Neuronal stem cell (in vitro differentiated cells): Measurements from ENCODE around the gene MAPT.

Experiments
- DNase-seq: peaks from one replicate; pipeline ENCODE4 v3.0.0-alpha.2; 2013; ENCODE audit warnings: low spot score
- H2AFZ ChIP-seq: one replicate; pipeline ENCODE4 v1.6.1; 2013; ENCODE audit warnings: mild to moderate bottlenecking, low read length, inconsistent platforms
- H2AK5ac ChIP-seq: 2 replicates; pipeline ENCODE4 v1.6.1; 2013; ENCODE audit warnings: low read depth, mild to moderate bottlenecking, inconsistent platforms, low read length, moderate library complexity, mixed read lengths
- H2BK120ac ChIP-seq: 2 replicates; pipeline ENCODE4 v1.6.1; 2013; ENCODE audit warnings: low read depth, mild to moderate bottlenecking, inconsistent platforms, low read length, moderate library complexity, mixed read lengths
- H2BK12ac ChIP-seq: one replicate; pipeline ENCODE4 v1.6.1; 2013; ENCODE audit warnings: low read length, inconsistent platforms
- H2BK15ac ChIP-seq: 2 replicates; pipeline ENCODE4 v1.6.1; 2013; ENCODE audit warnings: mild to moderate bottlenecking, low read length, inconsistent platforms, mixed read lengths
- H2BK5ac ChIP-seq: one replicate; pipeline ENCODE4 v1.6.1; 2013; ENCODE audit warnings: inconsistent platforms, mild to moderate bottlenecking, low read length, moderate library complexity
- H3K14ac ChIP-seq: one replicate; pipeline ENCODE4 v1.6.1; 2013; ENCODE audit warnings: low read length, inconsistent platforms
- H3K18ac ChIP-seq: 2 replicates; pipeline ENCODE4 v1.6.1; 2013; ENCODE audit warnings: low read length, inconsistent platforms
- H3K23ac ChIP-seq: 2 replicates; pipeline ENCODE4 v1.6.1; 2013; ENCODE audit warnings: low read depth, mild to moderate bottlenecking, mixed read lengths, low read length, inconsistent platforms; ENCODE audit not compliant: poor library complexity
- H3K27ac ChIP-seq: replicated peaks from 3 replicates; pipeline ENCODE4 v1.5.1; 2013; ENCODE audit warnings: low read length, inconsistent platforms
- H3K27me3 ChIP-seq, 3 experiments: 2 replicates each; pipeline ENCODE4 v1.6.1; 2013; ENCODE audit warnings: low read length in 3 of 3, mild to moderate bottlenecking in 2 of 3, inconsistent platforms in 1 of 3, low read depth in 1 of 3, mixed read lengths in 1 of 3, moderate library complexity in 1 of 3; ENCODE audit not compliant: control insufficient read depth in 3 of 3, insufficient read depth in 3 of 3
- H3K36me3 ChIP-seq, 2 donors: replicated peaks in 1 of 2; 2 replicates each; pipeline ENCODE4 v1.6.1; 2013; ENCODE audit warnings: low read length in 2 of 2; ENCODE audit not compliant: control insufficient read depth in 2 of 2, insufficient read depth in 2 of 2
- H3K4ac ChIP-seq: 2 replicates; pipeline ENCODE4 v1.6.1; 2013; ENCODE audit warnings: inconsistent platforms, mild to moderate bottlenecking, low read length, moderate library complexity
- H3K4me1 ChIP-seq, 2 donors: 1 replicate in 1 of 2; 2 replicates in 1 of 2; pipeline ENCODE4 v1.6.1; 2013; ENCODE audit warnings: low read length in 2 of 2, low read depth in 1 of 2; ENCODE audit not compliant: control insufficient read depth in 2 of 2, insufficient read depth in 1 of 2
- H3K4me2 ChIP-seq: one replicate; pipeline ENCODE4 v1.6.1; 2013; ENCODE audit warnings: mild to moderate bottlenecking, low read length, inconsistent platforms; ENCODE audit not compliant: insufficient read depth, poor library complexity, severe bottlenecking
- H3K4me3 ChIP-seq, 2 donors: 2 replicates each; pipeline ENCODE4 v1.5.1; 2013; ENCODE audit warnings: low read length in 2 of 2, mild to moderate bottlenecking in 2 of 2, inconsistent platforms in 1 of 2, moderate library complexity in 1 of 2
- H3K79me1 ChIP-seq: one replicate; pipeline ENCODE4 v1.6.1; 2013; ENCODE audit warnings: low read depth, mild to moderate bottlenecking, inconsistent platforms, low read length, moderate library complexity
- H3K9ac ChIP-seq: one replicate; pipeline ENCODE4 v1.6.1; 2013; ENCODE audit warnings: mild to moderate bottlenecking, low read depth, low read length, inconsistent platforms; ENCODE audit not compliant: poor library complexity
- H3K9me3 ChIP-seq, 2 donors: replicated peaks in 1 of 2; 2 replicates each; pipeline versions ENCODE3 to v1.6.1; 2013; ENCODE audit warnings: low read length in 2 of 2, mild to moderate bottlenecking in 2 of 2, inconsistent platforms in 1 of 2, low read depth in 1 of 2, mixed read lengths in 1 of 2, moderate library complexity in 1 of 2; ENCODE audit not compliant: control insufficient read depth in 2 of 2, insufficient read depth in 1 of 2
- H4K8ac ChIP-seq: one replicate; pipeline ENCODE4 v1.6.1; 2013; ENCODE audit warnings: low read depth, mild to moderate bottlenecking, inconsistent platforms, low read length, moderate library complexity
- H4K91ac ChIP-seq: one replicate; pipeline ENCODE4 v1.6.1; 2013; ENCODE audit warnings: low read length, low read depth, mild to moderate bottlenecking, inconsistent platforms; ENCODE audit not compliant: poor library complexity
- WGBS, 2 donors: extraction: QIAGEN DNeasy Blood & Tissue Kit; methylation state at CpG; one replicate each; pipeline ENCODE4 v1.1.7; 2013; ENCODE audit warnings: missing lambda C conversion rate in 2 of 2, mixed read lengths in 1 of 2; ENCODE audit not compliant: insufficient read length in 2 of 2, insufficient replicate concordance in 1 of 2; ENCODE audit errors: extremely low coverage in 2 of 2; 5-methylcytosine and 5-hydroxymethylcytosine counted together

Gene MAPT

GRCh38 chr17:45974916-45975630 lies 80.7 kb downstream of the MAPT start:
- Histone ChIP-seq H3K9me3 (peaks cover 0 to 2% of the 10 kb centered on the region in 2 donors), H3K27me3 (peaks cover 0 to 17% (median 0%) of the 10 kb centered on the region in 3 experiments), H3K79me1 (no peaks in the 10 kb centered on the region), H4K8ac (no peak overlapping the region), H2BK5ac (no peak overlapping the region), H3K14ac (no peak overlapping the region), H2AFZ (no peak overlapping the region), H2BK15ac (no peak overlapping the region), H3K36me3 (no peaks in the 10 kb centered on the region), H3K4me1 (peaks cover 0 to 5% of the 10 kb centered on the region in 2 donors), H2BK120ac (no peak overlapping the region), H3K27ac (no peak overlapping the region), H2AK5ac (no peak overlapping the region), H2BK12ac (no peak overlapping the region), H3K4ac (no peak overlapping the region), H3K18ac (no peak overlapping the region), H3K23ac (no peak overlapping the region), H3K9ac (no peak overlapping the region), H3K4me2 (no peak overlapping the region), H3K4me3 (no peak overlapping the region), H4K91ac (no peak overlapping the region)
- no peak for DNase-seq
- no CpG with 5 or more reads among the region's 10 CpGs for WGBS, 2 donors

DNA sequence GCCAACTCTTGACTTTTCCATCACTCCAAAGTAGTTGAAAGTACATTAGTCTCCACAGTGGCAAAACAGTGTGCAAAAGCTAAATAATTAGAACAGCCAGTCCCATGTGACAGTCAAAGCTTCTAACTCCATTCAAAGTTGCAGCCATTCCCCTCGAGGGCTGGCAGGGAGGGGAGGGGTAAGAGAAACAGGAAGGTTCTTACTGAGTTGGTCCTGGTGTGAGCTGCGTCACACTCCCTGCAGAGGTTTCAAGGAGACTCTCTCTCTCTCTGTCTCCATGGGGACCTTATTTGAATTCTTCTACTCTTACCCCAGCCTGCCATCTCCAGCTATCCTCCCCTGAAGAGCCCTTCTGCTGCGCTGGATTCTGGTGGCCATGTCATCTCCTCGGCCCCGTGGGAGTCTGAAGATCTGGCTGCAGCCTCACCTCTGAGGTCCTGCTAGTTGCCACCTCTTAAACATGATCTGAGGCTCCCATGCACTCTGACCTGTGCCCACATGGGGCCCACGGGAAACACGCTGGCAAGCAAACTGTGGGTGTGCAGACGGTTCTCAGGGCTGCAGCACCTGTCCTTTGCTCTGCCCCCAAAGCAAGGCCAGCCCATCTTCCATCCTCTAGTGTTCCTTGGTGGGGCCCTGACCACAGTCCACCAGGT lies 81.4 kb downstream of the MAPT start:
- Histone ChIP-seq H3K79me1 (no peaks in the 10 kb centered on the region), H2BK120ac (no peak overlapping the region), H3K27ac (no peak overlapping the region), H2AK5ac (no peak overlapping the region), H3K9ac (no peak overlapping the region), H3K36me3 (no peaks in the 10 kb centered on the region), H3K23ac (no peak overlapping the region), H3K4me2 (no peak overlapping the region), H3K14ac (no peak overlapping the region), H3K4ac (no peak overlapping the region), H3K4me1 (peaks cover 0 to 6% of the 10 kb centered on the region in 2 donors), H3K27me3 (peaks cover 0 to 17% (median 0%) of the 10 kb centered on the region in 3 experiments), H2BK5ac (no peak overlapping the region), H2BK12ac (no peak overlapping the region), H3K4me3 (no peak overlapping the region), H3K9me3 (peaks cover 0 to 2% of the 10 kb centered on the region in 2 donors), H3K18ac (peak overlapping the region; percentile 62), H4K91ac (no peak overlapping the region), H4K8ac (no peak overlapping the region), H2BK15ac (no peak overlapping the region), H2AFZ (no peak overlapping the region)
- DNase-seq: no peak
- WGBS, 2 donors: no CpG with 5 or more reads among the region's 8 CpGs

DNA sequence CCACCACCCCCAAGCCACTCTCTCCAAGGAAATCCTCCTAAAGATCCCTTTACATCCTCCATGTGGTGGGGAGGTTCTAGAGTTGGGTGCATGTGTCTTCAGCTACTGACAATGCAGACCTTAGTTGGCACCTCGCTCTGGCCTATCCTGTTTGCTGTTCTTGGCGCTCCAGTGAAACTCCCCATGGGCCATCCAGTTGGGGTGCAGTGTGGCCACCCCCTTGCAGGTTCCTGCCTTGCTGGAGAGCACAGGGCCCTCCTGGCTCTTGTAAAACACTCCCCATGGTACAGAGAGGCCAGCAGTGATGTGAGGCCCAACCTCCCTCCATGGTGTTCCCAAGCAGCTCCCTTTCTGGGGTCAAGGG lies 82.0 kb downstream of the MAPT start:
- H3K4me1 ChIP-seq: peaks cover 0 to 7% of the 10 kb centered on the region in 2 donors
- DNase-seq: no peak
- no peak overlapping the region for H2BK5ac ChIP-seq
- H3K36me3 ChIP-seq: no peaks in the 10 kb centered on the region
- H4K8ac ChIP-seq: no peak overlapping the region
- no peak overlapping the region for H3K27ac ChIP-seq
- no peak overlapping the region for H2AFZ ChIP-seq
- H3K14ac ChIP-seq: no peak overlapping the region
- no peak overlapping the region for H2BK120ac ChIP-seq
- H4K91ac ChIP-seq: no peak overlapping the region
- peaks cover 0 to 17% (median 0%) of the 10 kb centered on the region in 3 experiments for H3K27me3 ChIP-seq
- H3K18ac ChIP-seq: peak overlapping the region; percentile 69
- H3K79me1 ChIP-seq: no peaks in the 10 kb centered on the region
- no peak overlapping the region for H3K4ac ChIP-seq
- peak overlapping the region; percentile 6 for H3K23ac ChIP-seq
- peak overlapping the region; percentile 34 for H3K9ac ChIP-seq
- H3K9me3 ChIP-seq: peaks cover 0 to 2% of the 10 kb centered on the region in 2 donors
- no CpG with 5 or more reads among the region's 2 CpGs for WGBS, 2 donors
- H2BK12ac ChIP-seq: no peak overlapping the region
- no peak overlapping the region for H3K4me3 ChIP-seq
- H3K4me2 ChIP-seq: no peak overlapping the region
- H2AK5ac ChIP-seq: peak overlapping the region; percentile 27
- H2BK15ac ChIP-seq: no peak overlapping the region

DNA sequence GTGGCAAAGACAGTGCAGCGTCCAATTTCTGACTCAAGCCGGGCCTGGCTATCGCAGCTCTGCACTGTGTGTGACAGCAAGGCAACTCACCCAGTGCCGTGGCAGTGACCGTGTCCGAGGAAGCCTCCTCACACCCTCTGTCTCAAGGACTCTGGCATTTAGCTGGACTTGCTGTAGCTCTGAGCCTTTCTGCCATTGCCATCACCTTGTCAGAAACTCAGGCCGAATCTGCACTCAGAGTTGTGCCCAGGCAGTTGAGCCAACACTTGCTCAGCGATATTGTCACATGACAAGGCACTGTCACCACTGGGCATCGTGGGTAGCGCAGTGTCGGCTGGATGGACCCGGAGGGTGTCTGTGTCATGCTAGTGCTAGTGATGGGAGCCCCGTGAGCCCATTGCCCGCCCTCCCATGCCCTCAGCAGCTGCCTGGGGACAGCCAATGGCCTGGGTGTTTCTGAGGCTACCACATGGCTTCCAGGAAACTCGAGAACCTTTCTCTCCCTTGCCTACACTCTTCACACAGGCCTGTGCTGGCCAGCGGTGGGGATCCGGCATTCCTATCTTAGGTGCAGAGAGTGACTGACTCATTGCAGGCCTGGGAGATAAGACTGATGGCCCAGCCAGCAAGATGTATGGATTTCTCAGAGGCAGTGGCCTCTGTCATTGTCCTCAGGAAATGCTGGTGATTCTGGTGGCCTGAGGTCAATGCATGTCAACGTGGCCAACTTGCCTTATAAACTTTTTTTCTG lies 82.6 kb downstream of the MAPT start:
- no peak for DNase-seq
- Histone ChIP-seq H2AFZ (no peak overlapping the region), H3K4me2 (no peak overlapping the region), H3K36me3 (no peaks in the 10 kb centered on the region), H4K8ac (no peak overlapping the region), H3K14ac (no peak overlapping the region), H3K27ac (no peak overlapping the region), H3K27me3 (peaks cover 0 to 17% (median 0%) of the 10 kb centered on the region in 3 experiments), H3K18ac (peak overlapping the region; percentile 69), H3K4ac (no peak overlapping the region), H3K9ac (peak overlapping the region; percentile 34), H2BK120ac (no peak overlapping the region), H3K4me3 (no peak overlapping the region), H3K23ac (peak overlapping the region; percentile 6), H2AK5ac (peak overlapping the region; percentile 27), H4K91ac (no peak overlapping the region), H2BK12ac (no peak overlapping the region), H3K9me3 (peaks cover 0 to 2% of the 10 kb centered on the region in 2 donors), H2BK5ac (no peak overlapping the region), H2BK15ac (no peak overlapping the region), H3K79me1 (no peaks in the 10 kb centered on the region), H3K4me1 (peaks cover 0 to 7% of the 10 kb centered on the region in 2 donors)
- no CpG with 5 or more reads among the region's 18 CpGs for WGBS, 2 donors
